Fibroblast of lung (primary cell): ENCODE measurements around the gene SLIT3. TPM values are rescaled to one million over a fixed set of nuclear protein-coding genes. Genes with fewer than 3 reads are reported as not detected.

Experiments used
- DNase-seq, 2 donors: peaks; one replicate each; pipeline versions ENCODE4 v3.0.0 to v3.0.0-alpha.2; 2010; ENCODE audit warnings: low read depth in 2 of 2
- H2AFZ ChIP-seq: 2 replicates; pipeline ENCODE4 v1.5.1; 2012; ENCODE audit warnings: low read length, control low read depth, inconsistent platforms
- H3K27ac ChIP-seq: 2 replicates; pipeline ENCODE4 v1.5.1; 2011; ENCODE audit warnings: low read length, control low read depth; ENCODE audit not compliant: insufficient read depth
- H3K27me3 ChIP-seq: 2 replicates; pipeline ENCODE4 v1.5.1; 2011; ENCODE audit warnings: mild to moderate bottlenecking, low read length; ENCODE audit not compliant: control insufficient read depth, insufficient read depth
- H3K36me3 ChIP-seq: 2 replicates; pipeline ENCODE4 v1.5.1; 2011; ENCODE audit warnings: low read length; ENCODE audit not compliant: control insufficient read depth, insufficient read depth
- H3K4me1 ChIP-seq: 2 replicates; pipeline ENCODE4 v1.5.1; 2011; ENCODE audit warnings: low read length; ENCODE audit not compliant: control insufficient read depth, insufficient read depth; ENCODE audit errors: extremely low read depth
- H3K4me2 ChIP-seq: 2 replicates; pipeline ENCODE4 v1.5.1; 2011; ENCODE audit warnings: low read length, control low read depth; ENCODE audit not compliant: insufficient read depth; ENCODE audit errors: extremely low read depth
- H3K4me3 ChIP-seq, 4 experiments: fragments of 200-600 bp in 1 of 4; sonication (generic) in 1 of 4; replicated peaks in 1 of 4; 2 replicates each; pipeline ENCODE4 v1.5.1; 2011 to 2016; ENCODE audit warnings: low read length in 4 of 4, low read depth in 3 of 4, mild to moderate bottlenecking in 3 of 4, control low read depth in 2 of 4, inconsistent platforms in 1 of 4, mixed read lengths in 1 of 4; ENCODE audit not compliant: insufficient read depth in 1 of 4; ENCODE audit errors: control extremely low read depth in 1 of 4
- H3K79me2 ChIP-seq: 2 replicates; pipeline ENCODE4 v1.5.1; 2012; ENCODE audit warnings: mild to moderate bottlenecking, low read length, inconsistent platforms; ENCODE audit not compliant: control insufficient read depth, insufficient read depth
- H3K9ac ChIP-seq: 2 replicates; pipeline ENCODE4 v1.5.1; 2011; ENCODE audit warnings: mild to moderate bottlenecking, low read length, control low read depth; ENCODE audit not compliant: insufficient read depth
- H3K9me3 ChIP-seq: 2 replicates; pipeline ENCODE4 v1.5.1; 2012; ENCODE audit warnings: low read depth, low read length; ENCODE audit not compliant: control insufficient read depth, insufficient read depth
- H4K20me1 ChIP-seq: 2 replicates; pipeline ENCODE4 v1.5.1; 2011; ENCODE audit warnings: low read length; ENCODE audit not compliant: control insufficient read depth, insufficient read depth; ENCODE audit errors: extremely low read depth
- EZH2 ChIP-seq: IDR thresholded peaks from 2 replicates; pipeline ENCODE4 v1.5.1; 2012; ENCODE audit warnings: low read length, control low read depth, mild to moderate bottlenecking; ENCODE audit errors: missing control alignments
- polyA plus RNA-seq, 2 donors: library from polyadenylated mRNA; depleted of rRNA in 1 of 2; stranded (reverse) in 1 of 2; unstranded in 1 of 2; fragments of >200 nt; gene quantifications; 2 replicates each; pipeline ENCODE4 v1.2.1, GENCODE V29; 2011 to 2012; ENCODE audit warnings: missing spikeins in 1 of 2
- total RNA-seq: library from RNA; depleted of rRNA; stranded (reverse); fragments of >200 nt; gene quantifications from 2 replicates; pipeline ENCODE4 v1.2.1, GENCODE V29; 2014
- TF ChIP-seq, protein P1 (sequence below), 2 donors: IDR thresholded peaks in 1 of 2; conservative IDR thresholded peaks in 1 of 2; 1 replicate in 1 of 2; 2 replicates in 1 of 2; pipeline ENCODE4 v1.5.1; 2011 to 2012; ENCODE audit warnings: low read length in 2 of 2, control low read depth in 1 of 2, inconsistent platforms in 1 of 2, low read depth in 1 of 2, mild to moderate bottlenecking in 1 of 2

SLIT3 gene
- total and polyA plus RNA-seq, 2 donors (not counting 1 experiment from before 2014, with no cell fraction given) = 1.6 to 4.6 TPM

DNA sequence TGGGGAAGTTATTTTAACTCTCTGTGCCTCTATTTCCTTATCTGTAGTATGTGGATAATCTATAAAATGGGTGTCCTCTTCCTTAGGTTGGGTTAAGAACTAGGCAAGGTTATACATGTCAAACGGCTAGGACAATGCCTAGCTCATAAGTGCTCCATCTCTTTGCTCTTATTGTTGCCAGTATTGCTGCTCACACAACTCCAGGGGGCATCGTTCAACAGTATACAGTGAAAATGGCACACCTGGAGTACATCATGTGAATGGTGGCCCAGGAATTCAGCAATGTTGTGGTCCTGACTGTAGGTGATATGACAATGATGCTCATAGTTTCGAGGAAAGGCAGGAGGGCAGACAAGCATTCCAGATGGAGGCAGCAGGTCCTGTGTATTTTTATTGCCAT lies 30.1 kb downstream of the SLIT3 start:
- Histone ChIP-seq H3K4me3 (no peak overlapping the region), H3K27me3 (no peaks in the 10 kb centered on the region), H3K4me2 (no peak overlapping the region), H3K27ac (no peak overlapping the region), H3K9ac (no peak overlapping the region), H3K36me3 (no peaks in the 10 kb centered on the region), H3K79me2 (no peaks in the 10 kb centered on the region), H3K4me1 (no peaks in the 10 kb centered on the region), H2AFZ (no peak overlapping the region), H3K9me3 (no peaks in the 10 kb centered on the region), H4K20me1 (no peaks in the 10 kb centered on the region)
- no peak for DNase-seq
- no peak for TF ChIP-seq EZH2
- TF ChIP-seq, protein P1, sequence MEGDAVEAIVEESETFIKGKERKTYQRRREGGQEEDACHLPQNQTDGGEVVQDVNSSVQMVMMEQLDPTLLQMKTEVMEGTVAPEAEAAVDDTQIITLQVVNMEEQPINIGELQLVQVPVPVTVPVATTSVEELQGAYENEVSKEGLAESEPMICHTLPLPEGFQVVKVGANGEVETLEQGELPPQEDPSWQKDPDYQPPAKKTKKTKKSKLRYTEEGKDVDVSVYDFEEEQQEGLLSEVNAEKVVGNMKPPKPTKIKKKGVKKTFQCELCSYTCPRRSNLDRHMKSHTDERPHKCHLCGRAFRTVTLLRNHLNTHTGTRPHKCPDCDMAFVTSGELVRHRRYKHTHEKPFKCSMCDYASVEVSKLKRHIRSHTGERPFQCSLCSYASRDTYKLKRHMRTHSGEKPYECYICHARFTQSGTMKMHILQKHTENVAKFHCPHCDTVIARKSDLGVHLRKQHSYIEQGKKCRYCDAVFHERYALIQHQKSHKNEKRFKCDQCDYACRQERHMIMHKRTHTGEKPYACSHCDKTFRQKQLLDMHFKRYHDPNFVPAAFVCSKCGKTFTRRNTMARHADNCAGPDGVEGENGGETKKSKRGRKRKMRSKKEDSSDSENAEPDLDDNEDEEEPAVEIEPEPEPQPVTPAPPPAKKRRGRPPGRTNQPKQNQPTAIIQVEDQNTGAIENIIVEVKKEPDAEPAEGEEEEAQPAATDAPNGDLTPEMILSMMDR (conservative IDR thresholded peaks at IDR 0.05 in 1 of 2, IDR thresholded peaks at IDR 0.05 in 1 of 2; ENCODE audit: low read depth in 1 of 2, low read length in 2 of 2) = no peak

DNA sequence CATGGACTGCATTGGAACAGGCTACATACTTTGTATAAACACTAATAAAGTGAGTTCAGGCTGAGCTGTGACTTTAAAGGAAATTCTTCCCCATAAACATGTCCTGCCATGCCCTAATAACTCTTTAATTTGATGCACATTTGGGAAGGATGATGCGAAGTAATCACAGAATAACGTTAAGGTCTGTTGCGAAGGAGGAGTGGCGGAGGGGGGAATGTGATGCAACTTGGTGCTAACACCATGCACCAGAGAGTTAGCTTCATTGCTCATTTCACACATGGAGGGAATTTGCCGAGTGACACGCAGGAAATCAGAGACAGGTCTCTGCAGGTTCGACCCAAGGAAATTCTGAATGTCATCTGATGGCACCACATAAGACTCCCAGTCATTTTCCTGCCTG lies 32.9 kb downstream of the SLIT3 start:
- Histone ChIP-seq H3K27ac (no peak overlapping the region), H3K4me3 (no peak overlapping the region), H3K79me2 (no peaks in the 10 kb centered on the region), H3K9me3 (no peaks in the 10 kb centered on the region), H3K9ac (no peak overlapping the region), H3K4me1 (no peaks in the 10 kb centered on the region), H2AFZ (no peak overlapping the region), H3K4me2 (no peak overlapping the region), H3K27me3 (no peaks in the 10 kb centered on the region), H3K36me3 (no peaks in the 10 kb centered on the region), H4K20me1 (no peaks in the 10 kb centered on the region)
- DNase-seq = no peak
- no peak for TF ChIP-seq EZH2
- TF ChIP-seq, protein P1 (conservative IDR thresholded peaks at IDR 0.05 in 1 of 2, IDR thresholded peaks at IDR 0.05 in 1 of 2; ENCODE audit: low read depth in 1 of 2, low read length in 2 of 2) = no peak

DNA sequence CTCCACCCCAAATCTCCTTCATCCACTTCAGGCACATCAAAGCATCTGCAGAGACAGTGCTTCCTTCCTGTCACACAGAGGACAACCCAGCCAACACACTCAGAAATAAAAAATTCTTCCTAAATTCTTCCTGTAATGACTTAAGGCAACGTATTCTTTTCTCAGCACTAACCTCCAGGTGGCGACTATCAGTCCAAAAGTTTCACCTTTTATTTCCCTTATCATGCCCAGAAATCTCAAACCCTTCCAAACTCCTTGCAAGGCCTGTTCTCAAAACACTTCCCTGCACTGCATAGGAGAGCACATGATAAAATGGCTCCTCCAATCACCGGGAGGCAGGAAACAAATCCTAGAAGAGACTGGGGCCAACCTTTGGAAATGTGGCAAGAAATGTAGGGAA lies 35.1 kb downstream of the SLIT3 start:
- H2AFZ ChIP-seq = no peak overlapping the region
- H3K9me3 ChIP-seq = no peaks in the 10 kb centered on the region
- no peaks in the 10 kb centered on the region for H3K79me2 ChIP-seq
- no peaks in the 10 kb centered on the region for H3K4me1 ChIP-seq
- H3K4me2 ChIP-seq = no peak overlapping the region
- no peak for TF ChIP-seq EZH2
- TF ChIP-seq, protein P1 (conservative IDR thresholded peaks at IDR 0.05 in 1 of 2, IDR thresholded peaks at IDR 0.05 in 1 of 2; ENCODE audit: low read depth in 1 of 2, low read length in 2 of 2) = peak in 1 of 2 donors; percentile 24
- no peak overlapping the region for H3K9ac ChIP-seq
- H3K36me3 ChIP-seq = no peaks in the 10 kb centered on the region
- H3K4me3 ChIP-seq = no peak overlapping the region
- H3K27me3 ChIP-seq = no peaks in the 10 kb centered on the region
- no peaks in the 10 kb centered on the region for H4K20me1 ChIP-seq
- no peak overlapping the region for H3K27ac ChIP-seq
- peak in 1 of 2 donors; percentile 11 for DNase-seq
